Progenitor cell of endocrine pancreas (in vitro differentiated cells): ENCODE results near the gene AP2A2. TPM values are rescaled to one million over a fixed set of nuclear protein-coding genes. Genes with fewer than 3 reads are reported as not detected.

ENCODE experiments used
- DNase-seq: peaks from one replicate; pipeline ENCODE4 v3.0.0; 2021; ENCODE audit warnings: low spot score; ENCODE audit not compliant: unreplicated experiment
- H3K27ac Mint-ChIP-seq: 2 replicates; pipeline ENCODE4 v1.8.0; 2021; ENCODE audit warnings: mild to moderate bottlenecking, moderate library complexity, mixed read lengths
- H3K27me3 Mint-ChIP-seq: 2 replicates; pipeline ENCODE4 v1.8.0; 2021; ENCODE audit warnings: mixed read lengths
- H3K36me3 Mint-ChIP-seq: 2 replicates; pipeline ENCODE4 v1.8.0; 2022; ENCODE audit warnings: mixed read lengths; ENCODE audit not compliant: insufficient read depth
- H3K4me1 Mint-ChIP-seq: 2 replicates; pipeline ENCODE4 v1.8.0; 2021; ENCODE audit warnings: low read depth, mixed read lengths
- H3K4me3 Mint-ChIP-seq: 2 replicates; pipeline ENCODE4 v1.8.0; 2021; ENCODE audit warnings: low read depth, mild to moderate bottlenecking, moderate library complexity, mixed read lengths
- H3K9me3 Mint-ChIP-seq: 2 replicates; pipeline ENCODE4 v1.8.0; 2021; ENCODE audit warnings: low read depth, mixed read lengths
- total RNA-seq: library from RNA; stranded (reverse); gene quantifications from 2 replicates; pipeline ENCODE4 v1.2.1, GENCODE V29; 2021
- TF ChIP-seq, protein P1 (sequence below): fragments of 200-600 bp; sonication (generic); IDR thresholded peaks from one replicate; pipeline ENCODE4 v1.5.0; 2021; ENCODE audit warnings: antibody characterized with exemption, mild to moderate bottlenecking; ENCODE audit not compliant: unreplicated experiment

Gene AP2A2
- total RNA-seq, 1 donor from 2014 or later: 88.8 TPM

DNA sequence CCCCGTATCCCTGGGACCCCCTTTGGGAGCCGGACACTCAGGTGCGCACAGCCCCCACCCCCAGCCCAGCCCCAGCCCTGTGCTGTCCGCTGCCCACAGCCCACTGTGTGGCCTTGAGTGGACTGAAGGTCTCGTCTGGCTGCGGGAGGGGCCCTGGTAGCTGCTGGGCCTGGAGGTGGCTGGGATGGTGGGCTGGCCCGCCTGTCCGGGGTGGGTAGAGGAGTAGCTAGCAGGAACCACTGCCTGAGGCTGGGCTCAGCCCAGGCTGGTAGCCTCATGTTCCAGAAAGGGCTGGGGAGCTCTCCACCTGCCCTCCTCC lies 115.4 kb downstream of the AP2A2 start:
- Mint-ChIP-seq H3K27me3 (peaks cover 6% of the 10 kb centered on the region), H3K9me3 (peaks cover 3% of the 10 kb centered on the region), H3K4me1 (peaks cover 16% of the 10 kb centered on the region), H3K27ac (no peak overlapping the region), H3K4me3 (no peak overlapping the region), H3K36me3 (no peaks in the 10 kb centered on the region)
- DNase-seq: no peak
- TF ChIP-seq, protein P1, sequence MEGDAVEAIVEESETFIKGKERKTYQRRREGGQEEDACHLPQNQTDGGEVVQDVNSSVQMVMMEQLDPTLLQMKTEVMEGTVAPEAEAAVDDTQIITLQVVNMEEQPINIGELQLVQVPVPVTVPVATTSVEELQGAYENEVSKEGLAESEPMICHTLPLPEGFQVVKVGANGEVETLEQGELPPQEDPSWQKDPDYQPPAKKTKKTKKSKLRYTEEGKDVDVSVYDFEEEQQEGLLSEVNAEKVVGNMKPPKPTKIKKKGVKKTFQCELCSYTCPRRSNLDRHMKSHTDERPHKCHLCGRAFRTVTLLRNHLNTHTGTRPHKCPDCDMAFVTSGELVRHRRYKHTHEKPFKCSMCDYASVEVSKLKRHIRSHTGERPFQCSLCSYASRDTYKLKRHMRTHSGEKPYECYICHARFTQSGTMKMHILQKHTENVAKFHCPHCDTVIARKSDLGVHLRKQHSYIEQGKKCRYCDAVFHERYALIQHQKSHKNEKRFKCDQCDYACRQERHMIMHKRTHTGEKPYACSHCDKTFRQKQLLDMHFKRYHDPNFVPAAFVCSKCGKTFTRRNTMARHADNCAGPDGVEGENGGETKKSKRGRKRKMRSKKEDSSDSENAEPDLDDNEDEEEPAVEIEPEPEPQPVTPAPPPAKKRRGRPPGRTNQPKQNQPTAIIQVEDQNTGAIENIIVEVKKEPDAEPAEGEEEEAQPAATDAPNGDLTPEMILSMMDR: no peak

DNA sequence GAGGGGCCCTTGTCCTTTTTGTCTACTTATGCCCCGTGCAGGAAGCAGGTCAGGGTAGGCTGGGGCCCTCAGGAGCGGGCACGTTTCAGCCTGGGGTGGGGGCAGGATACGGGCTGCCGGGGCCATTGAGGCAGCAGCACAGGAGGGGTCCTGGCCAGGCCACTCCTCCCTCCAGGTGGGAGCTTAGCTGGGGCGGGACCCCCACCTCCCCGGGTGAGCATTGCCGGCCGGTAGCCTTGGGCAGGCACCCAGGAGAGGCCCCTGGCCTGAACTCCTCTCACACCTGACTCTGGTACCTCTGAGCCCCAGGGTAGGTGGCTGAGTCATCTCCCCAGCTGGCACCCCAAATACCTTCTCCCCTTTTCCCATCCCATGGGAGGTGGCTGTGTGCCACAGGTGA lies 115.8 kb downstream of the AP2A2 start:
- Mint-ChIP-seq H3K9me3 (peaks cover 3% of the 10 kb centered on the region), H3K27ac (no peak overlapping the region), H3K4me3 (no peak overlapping the region), H3K36me3 (no peaks in the 10 kb centered on the region), H3K4me1 (peaks cover 16% of the 10 kb centered on the region), H3K27me3 (peaks cover 9% of the 10 kb centered on the region)
- no peak for DNase-seq
- TF ChIP-seq, protein P1: no peak

DNA sequence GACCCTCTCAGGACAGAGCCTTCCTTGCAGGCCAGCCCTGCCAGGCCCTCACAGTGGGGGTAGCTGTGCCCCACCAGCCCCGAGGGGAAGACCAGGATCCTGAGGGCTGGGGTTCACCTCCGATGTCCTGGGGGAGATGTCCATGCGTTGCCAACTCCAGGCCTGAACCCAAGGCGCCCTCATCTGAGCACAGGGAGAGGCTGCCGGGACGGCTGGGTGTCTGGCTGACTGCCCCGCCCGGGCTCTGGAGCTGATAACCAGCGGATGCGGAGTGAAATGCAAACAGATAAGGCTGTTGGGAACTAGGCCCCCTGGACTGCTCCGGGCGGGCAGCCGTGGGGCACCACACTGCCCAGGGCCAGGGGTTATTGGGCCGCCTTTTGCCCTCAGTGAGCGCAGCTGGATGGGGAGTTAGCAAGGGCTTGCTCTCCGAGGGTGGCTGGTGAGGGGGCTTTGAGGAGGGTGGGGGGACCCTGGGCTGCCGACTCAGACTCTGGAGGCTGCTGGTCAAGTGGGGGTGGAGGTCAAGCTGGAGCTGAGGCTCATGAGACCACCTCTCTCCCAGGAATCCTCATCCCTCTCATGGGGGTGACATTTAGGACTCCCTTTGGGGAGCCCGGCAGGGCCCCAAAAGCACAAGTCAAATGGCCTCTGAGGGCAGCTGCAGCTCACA lies 116.4 kb downstream of the AP2A2 start:
- peaks cover 12% of the 10 kb centered on the region for H3K27me3 Mint-ChIP-seq

DNA sequence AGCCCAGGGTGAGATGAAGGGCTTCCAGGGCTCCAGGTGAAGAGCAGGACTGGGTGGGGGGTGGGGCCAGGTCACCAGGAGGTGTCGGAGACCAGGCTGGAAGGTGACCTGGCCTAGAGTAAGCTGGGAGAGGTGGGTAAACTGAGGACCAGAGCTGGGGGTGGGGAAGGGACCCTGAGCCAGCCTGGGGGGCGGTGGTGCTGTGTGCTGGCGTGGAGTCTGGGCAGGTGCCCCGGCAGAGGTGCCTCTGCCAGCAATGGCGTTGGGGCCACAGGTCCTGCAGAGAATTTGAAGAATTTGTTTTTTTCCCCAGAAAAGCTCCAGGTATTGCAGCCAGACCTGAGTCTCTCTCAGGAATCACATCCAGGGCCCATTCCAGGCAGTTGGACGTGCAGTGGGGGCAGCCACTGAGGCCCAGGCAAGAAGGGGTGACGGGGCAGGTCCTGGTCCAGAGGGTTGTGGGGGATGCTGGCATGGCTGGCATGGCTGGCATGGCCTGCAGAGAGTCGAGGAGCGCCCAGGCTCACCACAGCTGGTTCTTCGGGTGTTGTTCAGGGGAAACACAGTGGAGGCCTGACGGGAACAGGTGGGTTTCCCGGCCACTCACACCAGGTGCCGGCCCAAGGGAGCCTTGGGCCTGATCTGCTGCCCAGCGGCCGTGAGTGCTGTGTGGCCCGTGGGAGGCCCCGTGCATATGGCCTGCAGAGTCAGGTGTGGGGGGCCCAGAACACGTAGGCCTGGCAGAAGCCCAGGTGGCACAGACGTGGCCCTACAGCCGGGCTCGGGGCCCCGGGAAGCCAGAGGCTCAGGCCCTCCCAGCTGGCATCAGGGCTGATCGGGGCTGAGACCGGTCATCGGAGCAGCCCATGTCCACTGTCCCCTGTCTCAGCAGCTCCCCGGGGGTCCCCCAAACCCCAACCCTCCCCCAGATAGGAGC lies 117.2 kb downstream of the AP2A2 start:
- no peak overlapping the region for H3K4me3 Mint-ChIP-seq
- peaks cover 16% of the 10 kb centered on the region for H3K4me1 Mint-ChIP-seq
- peaks cover 3% of the 10 kb centered on the region for H3K9me3 Mint-ChIP-seq
- no peak overlapping the region for H3K27ac Mint-ChIP-seq
- H3K36me3 Mint-ChIP-seq: no peaks in the 10 kb centered on the region
- peaks cover 21% of the 10 kb centered on the region for H3K27me3 Mint-ChIP-seq
- TF ChIP-seq, protein P1: no peak
- DNase-seq: no peak

More for the DNA sequence above, 116.4 kb downstream of the AP2A2 start:
- Mint-ChIP-seq H3K4me3 (no peak overlapping the region), H3K4me1 (peaks cover 16% of the 10 kb centered on the region), H3K27ac (no peak overlapping the region), H3K9me3 (peaks cover 3% of the 10 kb centered on the region), H3K36me3 (no peaks in the 10 kb centered on the region)
- no peak for DNase-seq
- TF ChIP-seq, protein P1: no peak

DNA sequence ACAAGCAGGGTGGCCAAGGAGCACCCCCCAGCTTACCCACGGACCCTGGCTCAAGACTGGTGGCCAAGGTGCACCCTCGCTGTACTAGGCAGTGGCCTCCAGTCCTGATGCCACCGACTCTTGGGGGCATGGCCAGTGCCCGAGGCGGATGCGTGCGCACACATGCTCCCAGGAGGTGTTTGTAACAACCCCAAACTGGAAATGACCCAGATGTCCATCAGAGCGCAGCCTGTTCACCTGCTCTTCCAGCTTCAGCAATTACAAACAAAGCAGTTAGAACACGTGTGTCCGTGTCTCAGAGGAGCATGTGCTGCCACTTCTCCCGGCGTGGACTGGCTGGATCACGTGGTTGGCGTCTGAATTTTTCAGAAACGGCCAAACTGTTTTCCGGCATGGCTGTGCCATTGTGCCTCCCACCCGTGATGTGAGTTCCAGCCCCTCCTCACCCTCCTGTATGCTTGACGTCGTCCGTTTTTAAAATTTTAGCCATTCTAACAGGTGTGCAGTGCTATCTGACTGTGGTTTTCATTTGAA lies 118.0 kb downstream of the AP2A2 start:
- TF ChIP-seq, protein P1: no peak
- Mint-ChIP-seq H3K27ac (no peak overlapping the region), H3K4me1 (peaks cover 16% of the 10 kb centered on the region), H3K9me3 (peaks cover 3% of the 10 kb centered on the region), H3K27me3 (peaks cover 25% of the 10 kb centered on the region), H3K36me3 (no peaks in the 10 kb centered on the region), H3K4me3 (no peak overlapping the region)
- DNase-seq: no peak
